Vagina (tissue), 2 donors: Measurements from ENCODE around the gene NUAK1.

Experiments used
- POLR2A ChIP-seq, 2 donors: fragments of 450-650 bp; IDR thresholded peaks; one replicate each; pipeline ENCODE4 v1.6.1; 2017; ENCODE audit warnings: antibody characterized with exemption in 2 of 2, mild to moderate bottlenecking in 2 of 2, moderate library complexity in 2 of 2
- POLR2AphosphoS5 ChIP-seq, 2 donors: sonication (generic); formaldehyde crosslinking; IDR thresholded peaks; one replicate each; pipeline ENCODE4 v1.9.0; 2017; ENCODE audit warnings: antibody characterized with exemption in 2 of 2, mild to moderate bottlenecking in 2 of 2, low read depth in 1 of 2; ENCODE audit not compliant: insufficient read depth in 1 of 2
- TF ChIP-seq, protein P1 (sequence below), 3 experiments: fragments of 450-650 bp in 2 of 3; fragments of 200-600 bp in 1 of 3; sonication (generic) in 1 of 3; IDR thresholded peaks; one replicate each; pipeline ENCODE4 v1.5.1; 2017 to 2019; ENCODE audit warnings: antibody characterized with exemption in 3 of 3, mild to moderate bottlenecking in 2 of 3, moderate library complexity in 2 of 3

DNA sequence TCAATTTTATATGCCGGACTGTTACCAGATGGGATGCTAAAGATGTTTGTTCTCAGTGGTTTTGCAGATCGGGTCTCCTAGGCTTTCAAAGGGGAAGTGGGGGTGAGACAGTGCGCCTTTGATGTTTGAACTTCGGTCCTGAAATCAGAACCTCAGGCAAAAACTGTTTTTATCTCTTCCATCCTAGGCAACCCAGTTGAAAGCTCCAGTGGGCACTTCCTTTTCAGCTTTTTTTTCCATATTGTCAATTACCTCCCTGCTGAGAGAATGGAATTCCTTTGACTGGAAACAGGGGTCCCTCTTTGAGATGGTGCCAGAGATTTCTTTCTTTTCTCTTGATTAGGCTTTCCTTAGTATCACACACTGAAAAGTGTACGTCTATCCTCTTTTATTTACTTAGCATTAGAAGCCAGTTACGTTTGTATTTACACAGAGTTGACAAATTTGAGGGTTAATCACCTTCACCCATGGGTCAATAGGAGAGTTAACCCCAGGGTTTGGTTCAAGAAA is 40.0 kb downstream of the NUAK1 start:
- TF ChIP-seq, protein P1, sequence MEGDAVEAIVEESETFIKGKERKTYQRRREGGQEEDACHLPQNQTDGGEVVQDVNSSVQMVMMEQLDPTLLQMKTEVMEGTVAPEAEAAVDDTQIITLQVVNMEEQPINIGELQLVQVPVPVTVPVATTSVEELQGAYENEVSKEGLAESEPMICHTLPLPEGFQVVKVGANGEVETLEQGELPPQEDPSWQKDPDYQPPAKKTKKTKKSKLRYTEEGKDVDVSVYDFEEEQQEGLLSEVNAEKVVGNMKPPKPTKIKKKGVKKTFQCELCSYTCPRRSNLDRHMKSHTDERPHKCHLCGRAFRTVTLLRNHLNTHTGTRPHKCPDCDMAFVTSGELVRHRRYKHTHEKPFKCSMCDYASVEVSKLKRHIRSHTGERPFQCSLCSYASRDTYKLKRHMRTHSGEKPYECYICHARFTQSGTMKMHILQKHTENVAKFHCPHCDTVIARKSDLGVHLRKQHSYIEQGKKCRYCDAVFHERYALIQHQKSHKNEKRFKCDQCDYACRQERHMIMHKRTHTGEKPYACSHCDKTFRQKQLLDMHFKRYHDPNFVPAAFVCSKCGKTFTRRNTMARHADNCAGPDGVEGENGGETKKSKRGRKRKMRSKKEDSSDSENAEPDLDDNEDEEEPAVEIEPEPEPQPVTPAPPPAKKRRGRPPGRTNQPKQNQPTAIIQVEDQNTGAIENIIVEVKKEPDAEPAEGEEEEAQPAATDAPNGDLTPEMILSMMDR (IDR thresholded peaks at IDR 0.05): no peak
- no peak for TF ChIP-seq POLR2A (IDR thresholded peaks at IDR 0.05)
- TF ChIP-seq POLR2AphosphoS5 (IDR thresholded peaks at IDR 0.05; ENCODE audit: insufficient read depth in 1 of 2, low read depth in 1 of 2): no peak
